Neural cell (in vitro differentiated cells): ENCODE results near the gene SLC6A15.

Experiments used
- CTCF ChIP-seq: fragments of 450-650 bp; IDR thresholded peaks from 2 replicates; pipeline ENCODE4 v1.5.1; 2014; ENCODE audit warnings: antibody characterized with exemption, mild to moderate bottlenecking, moderate library complexity; ENCODE audit not compliant: poor library complexity, severe bottlenecking
- POLR2AphosphoS5 ChIP-seq: IDR thresholded peaks from 2 replicates; pipeline ENCODE4 v1.6.1; 2012
- RAD21 ChIP-seq: fragments of 450-650 bp; conservative IDR thresholded peaks from 2 replicates; pipeline ENCODE4 v1.6.1; 2014; ENCODE audit warnings: antibody characterized with exemption, mild to moderate bottlenecking, moderate library complexity

DNA sequence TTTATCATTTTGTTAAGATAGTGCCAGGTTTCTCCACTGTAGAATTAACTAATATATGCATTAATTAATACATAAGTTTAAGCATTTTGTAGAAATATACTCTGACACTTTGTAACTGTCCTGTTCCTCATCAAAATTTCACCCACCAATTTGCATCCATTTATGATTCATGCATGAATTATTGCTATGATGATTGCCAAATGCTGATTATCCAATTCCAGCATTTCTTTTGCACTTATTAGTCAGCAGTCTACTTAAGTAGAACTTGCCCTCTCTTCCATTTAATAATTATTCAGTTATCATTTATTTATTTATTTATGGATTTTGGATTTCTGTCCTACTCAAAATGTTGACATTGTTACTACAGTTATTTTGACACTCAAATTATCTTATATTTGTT, 72.2 kb downstream of the SLC6A15 start:
- TF ChIP-seq RAD21: no peak
- TF ChIP-seq CTCF: no peak
- TF ChIP-seq POLR2AphosphoS5: no peak
